A549 (cell line): ENCODE results near the gene PPP1R11. TPM values are rescaled to one million over a fixed set of nuclear protein-coding genes. Genes with fewer than 3 reads are reported as not detected.
A peak's percentile ranks its signal among the peaks of the same experiment; 100 is the strongest.

Experiments used
- ATAC-seq, 2 experiments: fragments of 200-7000 bp in 1 of 2; fragments of >200 bp in 1 of 2; cut with Nextera tagmentation in 1 of 2; cut with Tn5 transposase in 1 of 2; 3 replicates each; pipeline versions ENCODE4 v1.8.0 to v1.9.1; 2018 to 2020; ENCODE audit warnings: mild to moderate bottlenecking in 1 of 2, moderate library complexity in 1 of 2
- CTCF ChIA-PET: fragments of 300-600 bp; sonication (Branson Sonifier 250); formaldehyde crosslinking; extraction: SDS; loops from one replicate; lab custom pipeline; 2021; ENCODE audit warnings: antibody characterized with exemption, inconsistent platforms; lab: Yijun Ruan, JAX
- POLR2A ChIA-PET: fragments of 350-600 bp; formaldehyde crosslinking; extraction: SDS; loops from one replicate; lab custom pipeline; 2021; ENCODE audit warnings: antibody characterized with exemption, inconsistent platforms; lab: Yijun Ruan, JAX
- DNase-seq, 2 experiments: peaks; one replicate each; pipeline versions ENCODE4 v3.0.0 to v3.0.0-alpha.2; 2011 to 2016; ENCODE audit warnings: low read depth in 1 of 2, low spot score in 1 of 2
- FAIRE-seq: peaks from 2 replicates; lab custom pipeline; 2011; peaks lifted over from hg19 to GRCh38; lab: Jason Lieb, UNC
- H3K27ac ChIP-seq, 2 experiments: fragments of >200 bp; sonication (Bioruptor Twin); formaldehyde crosslinking; 3 replicates each; pipeline ENCODE4 v1.5.1; 2016 to 2017
- H3K4me1 ChIP-seq: fragments of >200 bp; sonication (Bioruptor Twin); formaldehyde crosslinking; 3 replicates; pipeline ENCODE4 v1.6.1; 2016
- H3K4me2 ChIP-seq: fragments of >200 bp; sonication (Bioruptor Twin); formaldehyde crosslinking; 3 replicates; pipeline ENCODE4 v1.6.1; 2016
- H3K4me3 ChIP-seq: fragments of >200 bp; sonication (Bioruptor Twin); formaldehyde crosslinking; 3 replicates; pipeline ENCODE4 v1.5.1; 2016
- H3K9me3 ChIP-seq: fragments of >200 bp; sonication (Bioruptor Twin); formaldehyde crosslinking; 3 replicates; pipeline ENCODE4 v1.6.1; 2016
- CHD2 ChIP-seq: fragments of 150-350 bp; IDR thresholded peaks from 2 replicates; pipeline ENCODE4 v1.6.1; 2014; ENCODE audit warnings: low read length; ENCODE audit not compliant: partially characterized antibody
- CTCF ChIP-seq: fragments of >200 bp; sonication (Bioruptor Twin); formaldehyde crosslinking; IDR thresholded peaks from 3 replicates; pipeline ENCODE4 v1.5.1; 2016
- EHMT2 ChIP-seq: fragments of 200-600 bp; sonication (generic); IDR thresholded peaks from 2 replicates; pipeline ENCODE4 v1.6.1; 2016; ENCODE audit warnings: antibody characterized with exemption, low read depth, mild to moderate bottlenecking, moderate library complexity
- EP300 ChIP-seq, 2 experiments: fragments of >200 bp; sonication (Bioruptor Twin); formaldehyde crosslinking; IDR thresholded peaks; 2 replicates in 1 of 2; 3 replicates in 1 of 2; pipeline ENCODE4 v1.6.1; 2016 to 2017
- FOSL2 ChIP-seq, 2 experiments: fragments of 450-650 bp in 1 of 2; fragments of >200 bp in 1 of 2; sonication (Bioruptor Twin) in 1 of 2; formaldehyde crosslinking; IDR thresholded peaks; 2 replicates each; pipeline versions ENCODE4 v1.5.0 to v1.6.1; 2016 to 2020; ENCODE audit warnings: mild to moderate bottlenecking in 1 of 2, moderate library complexity in 1 of 2
- HOXA7 ChIP-seq: fragments of 250-450 bp; sonication (Bioruptor Pico); IDR thresholded peaks from 2 replicates; pipeline ENCODE4 v1.5.0; 2020; ENCODE audit warnings: mild to moderate bottlenecking, moderate library complexity
- HOXB13 ChIP-seq: fragments of 250-450 bp; sonication (Bioruptor Pico); IDR thresholded peaks from 2 replicates; pipeline ENCODE4 v1.5.0; 2020; ENCODE audit warnings: low read depth, mild to moderate bottlenecking, moderate library complexity
- JUN ChIP-seq, 2 experiments: fragments of >200 bp; sonication (Bioruptor Twin); formaldehyde crosslinking; IDR thresholded peaks; 2 replicates in 1 of 2; 3 replicates in 1 of 2; pipeline ENCODE4 v1.6.1; 2016 to 2017
- MYC ChIP-seq: IDR thresholded peaks from 2 replicates; pipeline ENCODE4 v1.6.1; 2012; ENCODE audit warnings: mild to moderate bottlenecking, inconsistent platforms, low read length, improper control_type of control experiment, borderline replicate concordance
- NR3C1 ChIP-seq: fragments of >200 bp; sonication (Bioruptor Twin); formaldehyde crosslinking; IDR thresholded peaks from 3 replicates; pipeline ENCODE4 v1.6.1; 2017
- PHF8 ChIP-seq: fragments of 200-600 bp; sonication (generic); IDR thresholded peaks from 2 replicates; pipeline ENCODE4 v1.6.1; 2016; ENCODE audit warnings: low read depth, mild to moderate bottlenecking, antibody characterized with exemption, moderate library complexity, borderline replicate concordance
- POLR2A ChIP-seq: IDR thresholded peaks from 2 replicates; pipeline ENCODE4 v1.6.1; 2012; ENCODE audit warnings: mild to moderate bottlenecking, low read length
- RAD21 ChIP-seq, 2 experiments: fragments of >200 bp in 1 of 2; sonication (Bioruptor Twin) in 1 of 2; formaldehyde crosslinking in 1 of 2; IDR thresholded peaks in 1 of 2; conservative IDR thresholded peaks in 1 of 2; 2 replicates in 1 of 2; 3 replicates in 1 of 2; pipeline ENCODE4 v1.6.1; 2012 to 2018; ENCODE audit warnings: inconsistent platforms in 1 of 2
- RCOR1 ChIP-seq: fragments of 150-350 bp; IDR thresholded peaks from 2 replicates; pipeline ENCODE4 v1.6.1; 2014; ENCODE audit warnings: antibody characterized with exemption, low read length, low read depth
- RFX5 ChIP-seq: fragments of 450-650 bp; IDR thresholded peaks from 2 replicates; pipeline ENCODE4 v1.7.1; 2014; ENCODE audit warnings: antibody characterized with exemption, mild to moderate bottlenecking, moderate library complexity
- SMC3 ChIP-seq: fragments of >200 bp; sonication (Bioruptor Twin); formaldehyde crosslinking; IDR thresholded peaks from 3 replicates; pipeline ENCODE4 v1.6.1; 2018; ENCODE audit warnings: inconsistent platforms
- ZNF302 ChIP-seq: fragments of 250-450 bp; sonication (Bioruptor Pico); IDR thresholded peaks from 2 replicates; pipeline ENCODE4 v1.9.0; 2021; ENCODE audit warnings: inconsistent platforms, mild to moderate bottlenecking, moderate library complexity
- WGBS: methylation state at CpG from one replicate; pipeline ENCODE4 v1.1.6; 2017; ENCODE audit errors: missing lambda C conversion rate; 5-methylcytosine and 5-hydroxymethylcytosine counted together
- polyA plus RNA-seq, 4 experiments: library from polyadenylated mRNA; depleted of rRNA in 3 of 4; stranded (reverse); fragments of >200 nt; fragmentation: RNase III in 1 of 4; extraction: RNeasy Plus Mini Kit Qiagen cat#74134 plus additional on column Dnase treatment in 1 of 4; gene quantifications; 2 replicates in 3 of 4; 3 replicates in 1 of 4; pipeline ENCODE4 v1.2.3, GENCODE V29; 2011 to 2017
- TF ChIP-seq, protein P1 (sequence below): fragments of >200 bp; sonication (Bioruptor Twin); formaldehyde crosslinking; IDR thresholded peaks from 2 replicates; pipeline ENCODE4 v1.6.1; 2016
- TF ChIP-seq, protein P2 (sequence below): fragments of 250-450 bp; sonication (Bioruptor Pico); IDR thresholded peaks from 2 replicates; pipeline ENCODE4 v1.5.0; 2021; ENCODE audit warnings: mild to moderate bottlenecking, moderate library complexity, borderline replicate concordance

PPP1R11 gene
- polyA plus RNA-seq, 2 of the 4 experiments (the other 2 are of a cell fraction) = 34.3 to 61.6 TPM

GRCh38 chr6:30037182-30037788 is 29.7 kb upstream of the PPP1R11 start:
- FAIRE-seq = no peak

DNA sequence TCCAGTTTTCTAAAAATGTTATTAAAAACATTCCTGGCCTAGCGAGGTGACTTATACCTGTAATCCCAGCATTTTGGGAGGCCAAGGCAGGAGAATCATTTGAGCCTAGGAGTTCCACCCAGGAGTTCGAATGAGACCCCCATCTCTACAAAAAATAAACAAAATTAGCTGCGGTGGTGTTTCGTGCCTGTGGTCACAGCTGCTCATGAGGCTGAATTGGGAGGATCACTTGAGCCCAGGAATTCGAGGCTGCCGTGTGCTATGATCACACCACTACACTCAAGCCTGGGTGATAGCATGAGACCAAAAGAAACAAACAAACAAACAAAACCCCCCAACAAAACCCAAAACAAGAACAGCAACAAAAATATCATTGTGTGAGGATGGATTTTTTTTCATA is 25.8 kb upstream of the PPP1R11 start:
- no peak for DNase-seq
- 88% methylated on average over 6 of the region's 6 CpGs for WGBS
- H3K27ac ChIP-seq = no peak overlapping the region
- no peaks in the 10 kb centered on the region for H3K9me3 ChIP-seq
- ATAC-seq = no peak
- FAIRE-seq = no peak
- H3K4me3 ChIP-seq = no peak overlapping the region
- H3K4me2 ChIP-seq = no peak overlapping the region
- ChIA-PET POLR2A (interaction anchor here (0.7 kb wide), 1 partner anchor 25 kb away, joined by 3 read pairs; no protein-coding TSS in a partner anchor), CTCF (interaction anchor here (1.9 kb wide), 1 partner anchor 193 kb away, joined by 5 read pairs; no protein-coding TSS in a partner anchor)
- H3K4me1 ChIP-seq = 0 out of 3 replicates have a peak, but pooled peaks cover 3% of the 10 kb centered on the region
- TF ChIP-seq EHMT2 (no peak), PHF8 (no peak), RCOR1 (no peak), EP300 (IDR thresholded peaks at IDR 0.05) (no peak), JUN (IDR thresholded peaks at IDR 0.05) (no peak), CHD2 (no peak), FOSL2 (IDR thresholded peaks at IDR 0.05) (no peak), FOSL2 (CRISPR knock-in tag; IDR thresholded peaks at IDR 0.05) (no peak), SMC3 (no peak), RFX5 (no peak)
- TF ChIP-seq, protein P1, sequence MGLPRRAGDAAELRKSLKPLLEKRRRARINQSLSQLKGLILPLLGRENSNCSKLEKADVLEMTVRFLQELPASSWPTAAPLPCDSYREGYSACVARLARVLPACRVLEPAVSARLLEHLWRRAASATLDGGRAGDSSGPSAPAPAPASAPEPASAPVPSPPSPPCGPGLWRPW = no peak

More at GRCh38 chr6:30037182-30037788, 29.7 kb upstream of the PPP1R11 start:
- H3K4me2 ChIP-seq = no peak overlapping the region
- TF ChIP-seq ZNF302 (CRISPR knock-in tag) = no peak
- TF ChIP-seq JUN (IDR thresholded peaks at IDR 0.05) = no peak
- no peak for TF ChIP-seq NR3C1
- peak; percentile 42 for TF ChIP-seq CTCF
- peak in 1 of 2 experiments; percentile 24; a peak in 1 of 5 replicates for TF ChIP-seq RAD21 (conservative IDR thresholded peaks at IDR 0.05 in 1 of 2, IDR thresholded peaks at IDR 0.05 in 1 of 2)
- TF ChIP-seq SMC3 = peak; percentile 31; the same call in 1 of the 3 replicates
- TF ChIP-seq POLR2A = no peak
- H3K4me1 ChIP-seq = peaks cover 9% of the 10 kb centered on the region; the same call in 2 of the 3 replicates
- CTCF ChIA-PET = interaction anchor here (0.8 to 2.6 kb wide), 6 partner anchors 18 to 301 kb away, joined by 3 to 7 read pairs (median 3); no protein-coding TSS in a partner anchor
- H3K4me3 ChIP-seq = no peak overlapping the region
- ATAC-seq = peak; percentile 68 to 81; a peak in 4 of 6 replicates
- POLR2A ChIA-PET = no interaction called here
- H3K27ac ChIP-seq = no peak overlapping the region
- WGBS = 39% methylated on average over 4 of the region's 4 CpGs
- DNase-seq = peak; percentile 16 to 27
- H3K9me3 ChIP-seq = no peaks in the 10 kb centered on the region

GRCh38 chr6:30041821-30042220 is 25.2 kb upstream of the PPP1R11 start:
- ChIA-PET CTCF (interaction anchor here (1.9 kb wide), 1 partner anchor 194 kb away, joined by 5 read pairs; no protein-coding TSS in a partner anchor), POLR2A (no interaction called here)
- Histone ChIP-seq H3K4me1 (0 out of 3 replicates have a peak, but pooled peaks cover 3% of the 10 kb centered on the region), H3K9me3 (no peaks in the 10 kb centered on the region), H3K27ac (no peak overlapping the region), H3K4me3 (no peak overlapping the region), H3K4me2 (no peak overlapping the region)
- WGBS = 67% methylated on average over 4 of the region's 4 CpGs
- no peak for FAIRE-seq
- no peak for ATAC-seq
- TF ChIP-seq PHF8 (no peak), HOXB13 (CRISPR knock-in tag) (no peak), CTCF (no peak), MYC (no peak), RCOR1 (no peak), HOXA7 (CRISPR knock-in tag) (no peak)
- TF ChIP-seq, protein P2, sequence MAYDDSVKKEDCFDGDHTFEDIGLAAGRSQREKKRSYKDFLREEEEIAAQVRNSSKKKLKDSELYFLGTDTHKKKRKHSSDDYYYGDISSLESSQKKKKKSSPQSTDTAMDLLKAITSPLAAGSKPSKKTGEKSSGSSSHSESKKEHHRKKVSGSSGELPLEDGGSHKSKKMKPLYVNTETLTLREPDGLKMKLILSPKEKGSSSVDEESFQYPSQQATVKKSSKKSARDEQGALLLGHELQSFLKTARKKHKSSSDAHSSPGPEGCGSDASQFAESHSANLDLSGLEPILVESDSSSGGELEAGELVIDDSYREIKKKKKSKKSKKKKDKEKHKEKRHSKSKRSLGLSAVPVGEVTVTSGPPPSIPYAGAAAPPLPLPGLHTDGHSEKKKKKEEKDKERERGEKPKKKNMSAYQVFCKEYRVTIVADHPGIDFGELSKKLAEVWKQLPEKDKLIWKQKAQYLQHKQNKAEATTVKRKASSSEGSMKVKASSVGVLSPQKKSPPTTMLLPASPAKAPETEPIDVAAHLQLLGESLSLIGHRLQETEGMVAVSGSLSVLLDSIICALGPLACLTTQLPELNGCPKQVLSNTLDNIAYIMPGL (CRISPR knock-in tag) = no peak
- DNase-seq = no peak
